HG02852 (cell line): ENCODE measurements around the gene RASA3.

ENCODE experiments used
- ATAC-seq: cut with Tn5 transposase; IDR thresholded peaks from one replicate; pipeline ENCODE4 v1.9.1; 2021; ENCODE audit warnings: mild to moderate bottlenecking, moderate library complexity; ENCODE audit not compliant: unreplicated experiment

Gene RASA3

DNA sequence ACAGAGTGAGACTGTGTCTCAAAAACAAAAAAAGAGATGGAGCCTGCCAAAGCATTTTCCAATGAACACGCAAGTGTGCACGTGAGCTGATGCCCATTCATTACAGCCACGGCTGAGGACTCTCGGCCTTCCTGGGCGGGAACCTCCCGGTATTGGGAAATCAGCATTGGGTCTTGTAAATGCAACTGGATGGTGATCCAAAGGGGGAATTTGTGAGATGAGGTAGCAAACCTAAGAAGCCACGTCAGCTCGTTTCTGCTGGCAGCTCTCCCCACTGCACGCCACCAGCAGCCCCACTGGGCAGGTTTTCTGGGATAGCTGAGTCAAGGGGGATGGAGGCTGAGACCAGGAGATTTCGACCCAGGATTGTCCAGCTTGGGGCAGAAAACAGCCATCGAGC is 170.0 kb downstream of the RASA3 start:
- no peak for ATAC-seq

DNA sequence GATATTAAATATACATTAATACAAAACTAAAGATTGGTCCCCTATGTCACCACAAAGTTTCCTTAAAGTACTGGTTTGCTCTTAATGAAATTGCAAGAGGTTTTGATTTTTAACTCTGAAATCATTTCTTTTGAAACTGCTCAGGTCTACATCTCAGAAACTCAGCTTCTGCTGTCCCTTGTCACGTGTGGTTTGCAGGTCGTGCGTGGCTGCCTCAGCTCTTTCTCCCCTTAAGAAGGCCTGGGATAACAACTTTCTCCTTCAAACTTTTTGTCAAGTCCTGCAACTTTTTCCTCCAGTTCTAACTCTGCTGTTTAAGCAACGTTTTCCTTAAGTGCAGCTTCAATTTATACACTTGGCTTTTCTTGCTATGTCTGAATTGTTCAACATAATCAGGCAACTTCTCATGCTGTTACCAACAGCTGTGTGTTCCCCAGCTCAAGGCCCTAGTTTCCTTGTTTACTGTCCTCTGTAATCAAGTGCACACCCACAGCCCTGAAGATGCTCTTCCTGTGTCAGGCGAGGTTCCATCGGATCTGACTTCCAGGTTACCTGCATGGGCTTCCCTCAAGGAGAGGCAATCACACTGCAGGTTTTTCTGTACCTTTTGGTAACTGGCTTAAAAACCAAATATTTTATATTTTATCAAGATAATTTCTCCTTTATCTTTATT is 172.0 kb downstream of the RASA3 start:
- ATAC-seq = no peak

DNA sequence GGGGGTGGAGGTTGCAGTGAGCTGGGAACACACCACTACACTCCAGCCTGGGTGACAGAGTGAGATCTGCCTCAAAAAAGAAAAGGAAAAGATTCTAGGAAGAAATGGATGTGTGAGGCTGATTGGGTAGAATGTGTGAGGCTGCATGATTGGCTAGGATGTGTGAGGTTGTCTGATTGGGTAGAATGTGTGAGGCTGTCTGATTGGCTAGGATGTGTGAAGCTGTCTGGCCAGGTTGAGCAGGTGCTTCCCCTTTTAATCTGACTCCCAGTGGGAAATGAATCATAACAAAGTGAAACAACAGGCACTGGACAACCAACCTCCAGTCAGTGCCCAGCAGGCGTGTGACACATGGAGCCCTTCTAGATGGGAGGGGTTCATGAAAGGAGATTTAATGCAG is 173.2 kb downstream of the RASA3 start:
- no peak for ATAC-seq

DNA sequence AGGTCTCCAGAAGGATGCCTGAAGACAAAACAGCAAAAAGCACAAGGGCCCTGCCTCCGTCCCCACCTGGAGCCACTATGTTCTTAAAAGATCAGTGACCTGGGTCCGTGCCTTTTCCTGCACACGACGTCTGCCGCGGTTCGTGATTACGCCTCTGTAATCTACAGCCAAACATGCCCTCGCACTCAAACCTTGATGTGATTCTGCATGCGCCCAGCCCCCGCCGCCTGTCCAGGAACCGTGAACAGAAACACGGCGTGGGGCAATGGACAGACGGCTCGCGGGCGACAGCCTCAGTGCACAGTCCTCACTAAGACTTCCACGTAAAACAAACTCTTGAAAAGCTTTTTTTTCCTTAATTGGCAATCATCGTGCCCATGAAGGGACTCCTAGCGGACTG is 174.1 kb downstream of the RASA3 start:
- ATAC-seq = no peak

DNA sequence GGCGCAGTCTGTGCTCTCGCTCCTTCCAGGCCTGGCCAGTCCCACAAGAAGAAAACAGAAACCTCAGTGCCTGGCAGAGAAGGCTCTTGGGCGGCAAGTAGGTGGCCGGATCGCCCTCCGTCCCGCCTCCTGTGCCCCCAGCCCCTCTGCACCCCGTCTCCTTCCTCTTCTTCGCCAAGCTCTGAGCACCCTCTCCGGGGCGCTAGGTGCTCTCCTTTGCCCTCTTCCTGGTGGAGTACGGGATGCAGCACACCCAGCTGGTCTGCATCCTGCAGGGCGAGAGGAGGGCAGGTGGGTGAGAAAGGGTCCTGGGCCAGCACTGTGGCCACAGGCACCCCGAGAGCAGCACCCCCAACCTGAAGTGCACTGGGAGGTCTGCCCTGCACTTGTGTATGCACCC is 175.9 kb downstream of the RASA3 start:
- no peak for ATAC-seq

DNA sequence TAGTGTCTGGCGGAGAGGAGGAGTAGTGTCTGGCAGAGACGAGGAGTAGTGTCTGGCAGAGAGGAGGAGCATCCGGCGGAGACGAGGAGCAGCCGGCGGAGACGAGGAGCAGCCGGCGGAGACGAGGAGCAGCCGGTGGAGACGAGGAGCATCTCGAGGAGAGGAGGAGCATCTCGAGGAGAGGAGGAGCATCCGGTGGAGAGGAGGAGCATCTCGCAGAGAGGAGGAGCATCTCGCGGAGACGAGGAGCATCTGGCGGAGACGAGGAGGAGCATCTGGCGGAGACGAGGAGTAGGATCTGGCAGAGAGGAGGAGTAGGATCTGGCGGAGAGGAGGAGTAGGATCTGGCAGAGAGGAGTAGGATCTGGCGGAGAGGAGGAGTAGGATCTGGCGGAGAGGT is 176.7 kb downstream of the RASA3 start:
- ATAC-seq = no peak

DNA sequence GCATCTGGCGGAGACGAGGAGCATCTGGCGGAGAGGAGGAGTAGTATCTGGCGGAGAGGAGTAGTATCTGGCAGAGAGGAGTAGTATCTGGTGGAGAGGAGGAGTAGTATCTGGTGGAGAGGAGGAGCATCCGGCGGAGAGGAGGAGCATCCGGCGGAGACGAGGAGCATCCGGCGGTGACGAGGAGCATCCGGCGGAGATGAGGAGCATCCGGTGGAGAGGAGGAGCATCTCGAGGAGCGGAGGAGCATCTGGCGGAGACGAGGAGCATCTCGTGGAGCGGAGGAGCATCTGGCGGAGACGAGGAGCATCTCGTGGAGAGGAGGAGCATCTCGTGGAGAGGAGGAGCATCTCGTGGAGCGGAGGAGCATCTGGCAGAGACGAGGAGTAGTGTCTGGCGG is 177.2 kb downstream of the RASA3 start:
- no peak for ATAC-seq

DNA sequence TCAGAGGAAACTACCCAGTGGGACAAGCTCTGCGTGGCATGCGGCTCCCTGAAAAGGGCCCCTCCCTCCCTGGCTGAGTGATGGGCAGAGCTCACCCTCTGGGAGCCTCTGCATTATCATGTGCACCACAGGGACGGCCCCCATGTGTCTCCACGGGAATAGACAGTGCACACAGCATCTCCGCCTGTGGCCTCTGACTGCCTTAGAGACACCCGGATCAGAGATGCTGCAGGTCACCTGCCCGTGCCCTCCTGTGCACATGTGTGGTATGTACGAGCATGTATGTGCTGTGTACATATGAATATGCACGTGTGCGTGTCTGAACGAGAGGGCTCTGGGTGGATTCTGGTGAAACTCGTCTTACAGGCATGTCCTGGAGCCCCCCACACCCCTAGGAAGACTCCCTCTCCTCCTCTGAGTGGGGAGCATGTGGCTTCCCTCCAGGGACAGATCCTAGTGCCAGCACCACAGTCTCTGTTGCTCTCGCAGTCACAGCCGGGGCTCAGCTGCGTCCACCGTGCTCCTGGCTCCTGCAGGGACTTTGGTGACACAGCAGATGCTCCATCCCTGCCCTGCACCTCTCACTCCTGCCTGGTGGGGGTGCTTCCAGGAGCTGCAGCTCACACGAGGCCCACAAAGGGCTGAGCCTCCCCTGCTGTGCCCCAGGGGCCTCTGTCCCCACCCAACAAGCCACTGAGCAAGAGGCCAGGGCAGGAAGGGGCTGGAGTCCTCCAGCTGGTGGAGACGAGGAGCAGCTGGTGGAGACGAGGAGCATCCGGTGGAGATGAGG is 178.2 kb downstream of the RASA3 start:
- no peak for ATAC-seq

DNA sequence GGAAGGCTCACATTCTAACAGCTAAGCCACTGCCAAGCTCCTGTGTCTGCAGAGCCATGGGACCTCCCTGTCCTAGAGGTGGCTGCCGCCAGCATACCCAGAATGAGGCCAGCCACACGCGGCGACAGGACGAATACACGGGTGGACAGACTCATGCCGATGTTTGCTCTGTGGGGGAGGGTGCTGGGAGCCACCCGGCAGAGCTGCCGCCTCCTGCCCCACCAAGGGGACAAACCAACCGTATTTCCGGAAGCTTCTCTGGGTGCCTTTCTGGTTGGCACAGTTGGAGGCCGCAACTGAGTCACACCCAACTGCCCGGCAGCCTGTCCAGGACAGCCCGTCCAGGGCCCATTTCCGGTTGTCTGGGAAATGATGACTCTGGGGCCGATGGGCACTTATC is 178.9 kb downstream of the RASA3 start:
- no peak for ATAC-seq

DNA sequence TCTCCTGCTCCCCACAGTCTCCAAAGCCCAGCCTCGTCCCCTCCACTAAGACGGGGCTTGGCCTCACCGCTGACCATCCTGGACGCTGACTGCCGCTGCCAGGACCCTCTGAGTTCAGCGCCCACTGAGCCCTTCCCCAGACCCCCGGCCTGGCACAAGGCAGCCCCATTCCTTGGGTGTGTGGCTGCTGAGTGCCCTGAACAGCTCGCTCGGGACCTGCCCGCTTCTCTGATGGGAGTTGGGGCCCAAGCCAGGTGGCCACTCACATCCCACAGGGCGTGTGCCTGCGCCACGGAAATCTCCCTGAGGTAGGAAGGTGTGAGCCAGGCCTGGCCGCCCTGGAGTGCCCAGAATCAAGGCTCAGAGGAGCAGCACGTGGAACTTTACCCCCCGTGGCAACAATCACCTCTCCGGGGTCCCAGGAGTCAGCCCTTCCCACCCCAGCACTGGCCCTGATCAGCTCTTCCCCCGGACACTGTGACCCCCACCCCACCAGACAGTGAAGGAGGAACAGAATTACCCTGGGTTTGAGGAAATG is 179.4 kb downstream of the RASA3 start:
- ATAC-seq = no peak

DNA sequence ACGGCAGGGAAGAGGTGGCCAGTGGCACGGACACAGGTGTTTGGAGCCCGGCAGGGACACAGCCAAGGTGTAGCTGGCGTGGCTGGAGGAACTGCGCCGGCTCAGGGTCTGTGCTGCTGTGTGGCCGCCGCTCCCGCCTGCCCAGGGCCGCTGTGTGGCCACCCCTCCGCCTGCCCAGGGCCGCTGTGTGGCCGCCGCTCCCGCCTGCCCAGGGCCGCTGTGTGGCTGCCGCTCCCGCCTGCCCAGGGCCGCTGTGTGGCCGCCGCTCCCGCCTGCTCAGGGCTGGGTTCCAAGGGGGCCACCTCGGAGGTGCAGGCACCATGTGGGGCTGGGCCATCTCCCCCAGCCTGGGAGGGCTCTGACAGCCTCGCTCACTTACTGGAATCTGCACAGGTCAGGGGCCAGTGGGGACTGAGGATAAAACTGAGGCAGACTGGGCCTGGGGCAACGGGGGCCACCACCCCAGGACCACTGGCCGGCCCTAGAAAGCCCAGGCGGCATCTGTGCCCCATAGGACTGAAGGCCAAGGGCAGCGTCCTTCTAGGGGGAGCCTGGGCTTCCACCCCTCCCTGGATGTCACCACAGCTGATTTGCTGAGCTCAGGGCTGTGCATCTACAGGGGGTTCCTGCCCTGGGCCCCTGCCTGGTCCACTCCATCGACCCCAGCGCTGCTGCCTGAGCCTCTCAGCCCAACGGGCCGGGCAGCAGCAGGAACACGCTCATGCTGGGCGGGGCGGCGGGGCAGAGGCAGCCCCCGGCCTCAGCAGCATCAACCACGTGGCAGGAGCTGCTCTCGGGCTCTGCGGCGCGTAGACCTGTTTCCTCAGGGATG is 180.1 kb downstream of the RASA3 start:
- ATAC-seq = no peak

DNA sequence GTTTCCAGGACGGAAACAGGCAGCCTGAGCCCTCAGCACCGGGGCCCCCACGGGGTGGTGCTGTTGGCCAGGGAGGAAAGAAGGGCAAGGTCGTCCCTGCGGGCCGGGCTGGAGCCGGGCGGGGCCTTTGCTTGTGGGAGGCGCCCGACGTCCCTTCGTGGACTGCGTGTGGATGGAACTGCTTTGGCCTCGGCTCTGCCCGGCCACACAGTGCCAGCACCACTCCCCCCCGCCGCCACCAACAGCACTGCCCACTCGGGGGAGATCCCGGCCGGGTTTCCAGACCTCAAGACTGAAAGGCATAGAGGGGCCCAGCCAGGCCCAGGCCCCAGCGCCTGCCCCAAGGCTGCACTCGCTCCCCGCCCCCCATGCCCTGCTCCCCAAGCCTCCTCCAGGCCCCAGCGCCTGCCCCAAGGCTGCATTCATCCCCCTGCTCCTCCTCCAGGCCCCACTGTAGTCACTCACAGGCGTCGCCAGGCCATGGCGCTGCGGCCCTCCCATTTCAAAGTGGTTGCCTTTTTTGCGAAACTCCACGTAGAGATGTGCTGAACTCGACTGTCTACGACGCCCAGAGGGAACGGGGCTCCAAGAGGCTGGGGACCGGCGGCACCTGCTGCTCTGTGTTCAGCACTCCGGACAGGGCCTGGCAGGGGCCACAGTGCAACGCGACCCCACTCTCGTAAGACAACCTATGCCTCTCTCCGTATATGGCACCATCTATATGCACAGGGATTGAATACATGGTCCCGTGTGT is 181.0 kb downstream of the RASA3 start:
- ATAC-seq = peak; percentile 67

DNA sequence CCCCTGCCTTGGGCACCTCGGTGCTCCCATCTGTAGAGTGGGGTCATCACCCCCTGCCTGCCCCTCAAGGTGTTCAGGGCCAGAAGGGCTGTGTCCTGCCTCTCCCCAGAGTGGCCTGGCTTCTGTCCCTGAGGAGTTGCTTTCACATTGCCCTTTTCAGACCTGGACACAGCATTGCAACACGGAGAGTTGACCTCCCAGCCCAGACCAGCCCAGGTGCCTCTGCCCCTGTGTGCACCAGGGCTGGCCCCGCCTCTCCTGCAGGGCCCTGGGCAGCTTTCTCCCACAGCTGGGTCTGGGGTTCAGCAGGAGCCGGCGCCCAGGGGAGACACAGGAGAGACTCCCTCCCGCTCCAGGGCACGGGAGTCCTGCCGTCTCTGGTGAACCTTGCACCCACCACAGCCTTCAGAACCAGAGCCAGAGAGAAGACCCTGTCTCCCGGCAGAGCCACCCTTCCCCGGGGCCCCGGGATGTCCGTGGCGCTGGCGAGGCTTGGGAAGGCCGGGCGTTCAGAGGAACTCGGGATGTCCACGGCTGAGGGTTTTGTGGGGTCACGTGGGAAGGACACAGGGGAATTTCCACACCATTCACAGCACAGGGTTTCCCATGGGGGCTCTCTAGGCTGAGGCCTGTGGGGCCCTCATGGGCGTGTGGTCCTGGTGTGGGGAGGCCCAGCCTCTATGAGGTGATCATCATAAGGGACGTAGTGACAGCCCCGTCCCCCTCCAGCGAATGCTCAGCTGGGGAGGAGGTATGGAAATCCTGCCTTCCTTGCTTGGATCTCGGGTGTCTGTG is 181.8 kb downstream of the RASA3 start:
- peak; percentile 19 for ATAC-seq

DNA sequence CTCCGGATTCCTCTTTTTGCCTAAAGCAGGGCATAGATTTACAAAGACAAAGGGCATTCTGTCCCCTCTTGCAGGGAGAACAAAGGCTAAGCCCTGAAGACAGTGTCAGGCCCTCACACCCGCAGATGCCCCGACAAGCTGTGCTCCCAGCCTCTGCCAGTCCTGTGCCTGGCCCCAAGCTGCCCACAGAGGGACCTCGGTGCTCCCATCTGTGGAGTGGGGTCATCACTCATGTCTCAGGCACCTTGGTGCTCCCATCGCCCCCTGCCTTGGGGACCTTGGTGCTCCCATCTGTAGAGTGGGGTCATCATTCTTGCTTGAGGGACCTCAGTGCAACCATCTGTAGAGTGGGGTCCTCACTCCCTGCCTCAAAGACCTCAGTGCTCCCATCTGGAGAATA is 182.9 kb downstream of the RASA3 start:
- ATAC-seq = no peak

DNA sequence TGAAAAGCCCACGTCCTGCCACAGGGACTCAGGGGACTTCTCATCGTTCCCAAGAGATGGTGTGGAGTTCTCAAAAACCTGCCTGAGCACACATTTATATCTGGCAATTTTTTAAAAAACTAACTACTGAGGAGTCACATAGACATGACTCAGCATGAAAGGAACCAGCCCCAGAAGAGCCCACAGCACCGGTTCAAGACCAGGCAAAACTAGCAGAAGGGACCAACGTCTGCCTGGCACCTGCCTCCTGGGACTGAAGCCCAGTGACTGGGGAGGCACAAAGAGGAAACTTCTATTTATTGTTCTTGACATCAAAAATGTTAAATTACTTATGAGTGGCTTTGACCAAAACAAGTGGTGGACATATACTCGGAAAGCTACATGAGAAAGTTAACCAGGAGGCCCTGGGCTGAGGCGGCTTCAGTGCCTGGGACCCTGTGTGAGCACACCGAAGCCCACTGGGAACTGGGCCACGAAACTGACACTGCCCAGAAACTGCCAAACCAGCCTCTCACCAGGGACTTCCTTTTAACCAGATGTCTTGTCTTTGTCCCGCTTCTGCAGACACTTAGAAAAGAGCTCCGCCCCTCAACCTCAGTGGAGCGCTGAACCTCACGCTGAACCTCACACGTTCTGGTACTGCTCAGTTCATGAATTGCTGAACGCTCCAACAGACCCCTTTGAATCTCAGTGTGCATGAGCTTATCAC is 184.2 kb downstream of the RASA3 start:
- no peak for ATAC-seq

DNA sequence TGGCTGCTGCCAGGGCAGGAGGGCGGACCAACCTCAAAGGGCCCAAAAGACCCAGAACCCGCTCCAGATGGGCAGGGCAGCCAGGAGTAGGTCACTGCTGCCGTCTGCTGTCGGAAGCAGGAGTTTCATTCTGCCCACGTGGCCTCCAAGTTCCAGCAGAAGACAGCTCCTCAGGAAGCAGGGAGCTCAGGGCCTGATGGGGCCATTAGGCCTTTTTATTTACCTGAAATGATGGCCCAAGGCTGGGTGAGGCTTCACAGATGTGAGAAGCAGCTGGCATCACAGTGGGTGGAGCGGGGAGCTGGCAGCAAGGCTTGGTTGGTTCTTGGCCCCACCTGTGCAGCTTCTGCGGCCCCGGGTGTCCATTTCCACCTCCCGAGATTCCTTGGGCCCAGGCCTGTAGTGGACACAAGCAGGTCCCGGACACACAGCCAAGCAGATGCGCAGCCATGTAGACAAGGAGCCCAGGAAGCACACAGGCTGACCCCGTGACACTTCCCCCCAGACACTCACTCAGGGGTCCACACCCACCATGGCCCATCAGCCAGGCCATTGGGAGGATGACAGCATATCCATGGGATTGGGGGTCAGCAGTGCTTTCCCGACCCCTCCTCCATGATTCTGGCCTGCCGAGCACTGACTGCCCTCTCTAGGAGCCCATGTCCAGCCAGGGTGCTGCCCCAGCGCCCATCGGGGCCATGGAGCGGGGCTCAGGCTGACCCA is 185.0 kb downstream of the RASA3 start:
- no peak for ATAC-seq

DNA sequence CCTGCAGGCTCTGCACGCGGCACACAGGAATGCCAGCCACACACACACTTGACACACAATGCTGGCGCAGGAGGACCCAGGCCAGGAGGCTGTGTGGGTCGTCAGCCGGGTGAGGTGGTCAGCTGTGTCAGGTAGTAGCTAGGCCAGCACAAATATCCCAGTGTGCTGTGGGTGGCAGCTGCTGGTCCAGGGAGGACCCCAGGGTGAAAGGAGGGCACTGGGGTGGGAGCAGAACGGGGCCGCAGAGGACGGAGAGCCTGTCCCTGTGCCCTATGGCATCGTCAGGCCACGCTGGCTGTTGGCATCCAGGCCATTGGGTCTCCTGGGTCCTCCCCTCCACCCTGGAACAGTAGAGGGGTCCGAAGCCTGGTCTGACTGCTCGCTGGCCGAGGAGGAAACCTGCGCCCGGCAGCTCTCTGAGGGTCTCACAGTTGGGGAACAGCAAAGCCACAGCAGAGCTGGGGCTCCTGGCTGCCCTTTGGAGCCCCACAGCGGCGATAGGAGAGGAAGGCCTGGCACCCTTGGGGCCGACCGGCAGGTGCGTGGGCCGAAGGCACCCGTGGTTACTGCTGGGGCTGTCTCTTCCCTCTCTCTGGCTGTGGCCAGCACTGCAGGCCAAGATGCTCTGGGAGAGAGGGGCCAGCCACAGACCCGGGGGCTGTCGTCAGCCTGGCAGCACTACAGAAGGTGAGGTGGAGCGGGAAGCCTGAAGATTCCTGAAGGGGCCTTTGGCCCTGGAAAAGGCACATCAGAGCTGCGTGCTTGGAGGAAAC is 185.8 kb downstream of the RASA3 start:
- ATAC-seq = no peak

DNA sequence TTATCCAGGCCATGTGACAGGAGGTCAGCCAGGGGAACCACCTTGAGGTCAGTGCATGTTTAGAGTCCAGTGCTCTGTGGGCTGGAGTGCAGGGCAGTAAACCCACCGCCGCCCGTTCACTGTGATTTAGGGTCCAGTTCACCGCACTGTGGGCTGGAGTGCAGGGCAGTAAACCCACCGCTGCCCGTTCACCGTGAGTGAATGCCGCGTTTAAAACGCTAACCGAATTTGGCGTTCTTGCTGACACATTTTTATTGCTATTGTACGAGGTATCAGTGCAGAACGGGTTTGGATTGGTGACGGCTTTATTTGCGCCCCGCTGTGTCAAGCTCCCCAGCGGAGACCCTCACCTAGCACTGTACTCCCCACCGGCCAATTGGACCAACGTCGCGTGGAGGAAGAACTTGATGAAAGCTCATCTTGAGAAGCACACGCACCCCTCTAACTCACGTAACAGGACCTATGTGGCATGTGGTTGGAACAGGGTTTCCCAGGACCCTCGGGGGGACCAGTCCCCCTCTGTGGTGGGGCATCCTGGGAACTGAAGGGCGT is 186.5 kb downstream of the RASA3 start:
- ATAC-seq = no peak
